AG10803 (cell line): ENCODE data around the gene AKAP12.
"Not testable (repeated sequence)": the region's sequence is repeated elsewhere in the genome, so short reads cannot be mapped to it uniquely, and the experiment has no call there.

Source experiments
- DNase-seq: peaks from one replicate; pipeline ENCODE4 v3.0.0; 2010; ENCODE audit warnings: low read depth
- H3K4me3 ChIP-seq: 2 replicates; pipeline ENCODE4 v1.5.1; 2011; ENCODE audit warnings: mild to moderate bottlenecking, low read length, control low read depth
- TF ChIP-seq, protein P1 (sequence below): conservative IDR thresholded peaks from 2 replicates; pipeline ENCODE4 v1.5.1; 2011; ENCODE audit warnings: mild to moderate bottlenecking, low read length, control low read depth, inconsistent platforms

AKAP12 gene

DNA sequence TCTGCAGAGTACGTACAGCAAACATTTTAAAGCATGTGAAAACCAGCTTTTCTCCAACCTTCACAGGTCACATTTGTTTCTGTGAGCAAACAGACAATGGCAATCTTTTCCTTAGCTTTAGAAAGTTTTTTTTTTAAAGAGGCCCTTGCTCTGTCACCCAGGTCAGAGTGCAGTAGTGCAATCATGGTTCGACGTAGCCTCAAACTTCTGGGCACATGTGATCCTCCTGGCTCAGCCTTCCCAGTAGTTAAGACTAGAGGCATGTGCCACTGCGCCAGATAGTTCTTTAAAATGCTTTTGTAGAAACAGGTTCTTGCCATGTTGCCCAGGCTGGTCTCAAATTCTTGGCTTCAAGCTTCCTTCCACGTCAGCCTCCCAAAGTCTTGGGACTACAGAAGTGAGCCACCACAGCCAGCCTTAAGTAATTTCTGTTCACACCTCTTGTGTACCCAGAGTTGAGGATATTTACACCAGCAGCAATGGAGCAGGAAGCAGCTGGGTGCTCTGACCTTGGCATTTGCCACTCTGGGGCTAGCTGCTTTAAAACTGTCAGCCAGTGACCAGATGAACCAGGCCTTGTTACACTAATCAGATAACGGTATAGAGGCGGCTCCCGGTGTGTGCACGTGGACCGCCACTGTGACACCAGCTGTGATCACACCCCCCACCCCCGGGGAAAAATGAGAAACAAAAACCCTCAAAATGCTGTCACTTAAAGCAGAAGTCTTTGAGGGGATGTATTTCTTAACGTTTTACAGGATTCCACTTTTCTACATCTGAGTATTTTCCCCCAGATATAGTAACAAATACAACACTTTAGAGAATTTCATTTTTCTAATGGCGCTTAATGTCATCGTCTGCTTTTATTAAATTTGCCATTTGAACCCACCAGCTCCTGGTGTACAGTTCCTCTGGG, 71.3 kb downstream of the AKAP12 start:
- H3K4me3 ChIP-seq: no peak overlapping the region
- no peak for DNase-seq
- TF ChIP-seq, protein P1, sequence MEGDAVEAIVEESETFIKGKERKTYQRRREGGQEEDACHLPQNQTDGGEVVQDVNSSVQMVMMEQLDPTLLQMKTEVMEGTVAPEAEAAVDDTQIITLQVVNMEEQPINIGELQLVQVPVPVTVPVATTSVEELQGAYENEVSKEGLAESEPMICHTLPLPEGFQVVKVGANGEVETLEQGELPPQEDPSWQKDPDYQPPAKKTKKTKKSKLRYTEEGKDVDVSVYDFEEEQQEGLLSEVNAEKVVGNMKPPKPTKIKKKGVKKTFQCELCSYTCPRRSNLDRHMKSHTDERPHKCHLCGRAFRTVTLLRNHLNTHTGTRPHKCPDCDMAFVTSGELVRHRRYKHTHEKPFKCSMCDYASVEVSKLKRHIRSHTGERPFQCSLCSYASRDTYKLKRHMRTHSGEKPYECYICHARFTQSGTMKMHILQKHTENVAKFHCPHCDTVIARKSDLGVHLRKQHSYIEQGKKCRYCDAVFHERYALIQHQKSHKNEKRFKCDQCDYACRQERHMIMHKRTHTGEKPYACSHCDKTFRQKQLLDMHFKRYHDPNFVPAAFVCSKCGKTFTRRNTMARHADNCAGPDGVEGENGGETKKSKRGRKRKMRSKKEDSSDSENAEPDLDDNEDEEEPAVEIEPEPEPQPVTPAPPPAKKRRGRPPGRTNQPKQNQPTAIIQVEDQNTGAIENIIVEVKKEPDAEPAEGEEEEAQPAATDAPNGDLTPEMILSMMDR: no peak

GRCh38 chr6:151313066-151313491, 73.3 kb downstream of the AKAP12 start:
- DNase-seq: no peak

DNA sequence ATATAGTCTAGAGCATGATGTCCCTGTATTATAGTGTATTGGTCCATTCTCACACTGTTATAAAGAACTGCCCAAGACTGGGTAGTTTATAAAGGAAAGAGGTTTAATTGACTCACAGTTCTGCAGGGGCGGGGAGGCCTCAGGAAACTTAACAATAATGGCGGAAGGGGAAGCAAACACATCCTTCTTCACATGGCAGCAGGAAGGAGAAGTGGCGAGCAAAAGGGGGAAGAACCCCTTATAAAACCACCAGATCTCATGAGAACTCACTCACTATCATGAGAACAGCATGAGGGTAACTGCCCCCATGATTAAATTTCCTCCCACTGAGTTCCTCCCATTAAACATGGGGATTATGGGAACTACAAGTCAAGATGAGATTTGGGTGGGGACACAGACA, 75.9 kb downstream of the AKAP12 start:
- DNase-seq: not testable (repeated sequence)

More at GRCh38 chr6:151313066-151313491, 73.3 kb downstream of the AKAP12 start:
- TF ChIP-seq, protein P1: no peak
- no peak overlapping the region for H3K4me3 ChIP-seq

GRCh38 chr6:151317103-151317994, 77.6 kb downstream of the AKAP12 start:
- TF ChIP-seq, protein P1: no peak
- H3K4me3 ChIP-seq: no peak overlapping the region
- DNase-seq: peak; percentile 76

More for the DNA sequence above, 75.9 kb downstream of the AKAP12 start:
- H3K4me3 ChIP-seq: not testable (repeated sequence)

DNA sequence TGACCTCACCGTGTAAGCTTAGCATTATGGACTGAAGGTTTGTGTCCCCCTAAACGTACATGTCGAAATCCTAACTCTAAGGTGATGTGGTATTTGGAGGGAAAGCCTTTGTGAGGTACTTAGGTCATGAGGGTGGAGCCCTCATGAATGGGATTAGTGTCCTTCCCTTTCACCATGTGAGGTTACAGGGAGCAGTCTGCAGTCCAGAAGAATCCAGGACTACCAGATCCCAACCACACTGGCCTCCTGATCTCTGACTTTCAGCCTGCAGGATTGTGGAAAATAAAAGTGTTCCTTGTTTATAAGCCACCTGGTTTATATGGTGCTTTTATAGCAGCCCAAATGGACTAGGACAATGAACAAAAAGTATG, 78.2 kb downstream of the AKAP12 start:
- TF ChIP-seq, protein P1: no peak
- DNase-seq: no peak
- H3K4me3 ChIP-seq: no peak overlapping the region

DNA sequence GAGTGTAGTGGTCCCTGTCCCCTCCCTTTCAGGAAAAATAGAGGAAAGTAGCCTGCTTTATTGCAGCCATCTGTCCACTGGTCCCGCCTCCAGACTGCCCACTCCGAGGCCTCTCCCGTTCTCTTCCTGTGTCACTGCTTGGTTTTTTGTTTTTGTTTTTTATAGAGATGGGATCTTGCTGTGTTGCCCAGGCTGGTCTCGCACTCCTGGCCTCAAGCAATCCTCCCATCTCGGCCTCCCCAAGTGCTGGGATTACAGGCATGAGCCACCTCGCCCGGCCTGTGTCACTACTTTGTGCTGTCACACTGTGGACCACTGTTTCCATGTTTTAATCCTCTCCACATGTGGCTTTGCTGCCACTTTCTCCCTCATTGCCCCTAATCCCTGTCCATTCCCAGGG, 80.4 kb downstream of the AKAP12 start:
- DNase-seq: no peak
- TF ChIP-seq, protein P1: no peak
- H3K4me3 ChIP-seq: no peak overlapping the region

- TF ChIP-seq, protein P1: no peak
- no peak overlapping the region for H3K4me3 ChIP-seq
- DNase-seq: no peak
Measured at GRCh38 chr6:151321438-151321837, 81.7 kb downstream of the AKAP12 start.
